Neural cell (in vitro differentiated cells): ENCODE data around the gene TRABD2B. TPM values are rescaled to one million over a fixed set of nuclear protein-coding genes. Genes with fewer than 3 reads are reported as not detected.

Experiments
- H2AFZ ChIP-seq: fragments of 200-600, 300-800 bp; sonication (generic), shearing (Covaris generic); 2 replicates; pipeline ENCODE4 v1.6.0; 2014; ENCODE audit warnings: low read depth, mild to moderate bottlenecking, antibody characterized with exemption, low read length, moderate library complexity
- H3F3A ChIP-seq: fragments of 200-600 bp; shearing (Covaris generic); 2 replicates; pipeline ENCODE4 v1.6.1; 2016; ENCODE audit warnings: mild to moderate bottlenecking, moderate library complexity, mixed read lengths, antibody characterized with exemption, low read length; ENCODE audit not compliant: insufficient read depth, poor library complexity, severe bottlenecking
- H3K27ac ChIP-seq: fragments of 200-600, 300-800 bp; sonication (generic), shearing (Covaris generic); 2 replicates; pipeline ENCODE4 v1.5.1; 2014; ENCODE audit warnings: mild to moderate bottlenecking, low read length, moderate library complexity
- H3K27me3 ChIP-seq: fragments of 300-800, 200-600 bp; sonication (generic), shearing (Covaris generic); 2 replicates; pipeline ENCODE4 v1.6.0; 2014; ENCODE audit warnings: mild to moderate bottlenecking, low read depth, low read length, moderate library complexity; ENCODE audit not compliant: insufficient read depth
- H3K36me3 ChIP-seq: fragments of 300-800, 200-600 bp; sonication (generic), shearing (Covaris generic); 2 replicates; pipeline ENCODE4 v1.5.1; 2014; ENCODE audit warnings: mild to moderate bottlenecking, antibody characterized with exemption, low read length, moderate library complexity; ENCODE audit not compliant: insufficient read depth
- H3K4me2 ChIP-seq: fragments of 300-800, 200-600 bp; sonication (generic), shearing (Covaris generic); 2 replicates; pipeline ENCODE4 v1.6.0; 2014; ENCODE audit warnings: mild to moderate bottlenecking, low read length
- H3K4me3 ChIP-seq: fragments of 300-800, 200-600 bp; sonication (generic), shearing (Covaris generic); 2 replicates; pipeline ENCODE4 v1.5.1; 2014; ENCODE audit warnings: mild to moderate bottlenecking, low read length, moderate library complexity
- H3K79me2 ChIP-seq: fragments of 200-600 bp; shearing (Covaris generic); replicated peaks from 2 replicates; pipeline ENCODE4 v1.6.0; 2014; ENCODE audit warnings: mild to moderate bottlenecking, low read length, moderate library complexity; ENCODE audit not compliant: insufficient read depth
- H3K9ac ChIP-seq: fragments of 300-800, 200-600 bp; sonication (generic), shearing (Covaris generic); 2 replicates; pipeline ENCODE4 v1.6.1; 2016; ENCODE audit warnings: mild to moderate bottlenecking, low read length, mixed read lengths
- H3K9me2 ChIP-seq: fragments of 200-600 bp; shearing (Covaris generic); 2 replicates; pipeline ENCODE4 v1.6.1; 2016; ENCODE audit warnings: mild to moderate bottlenecking, low read length, mixed read lengths; ENCODE audit not compliant: insufficient read depth
- H3K9me3 ChIP-seq: fragments of 200-600, 300-800 bp; sonication (generic), shearing (Covaris generic); 2 replicates; pipeline ENCODE4 v1.6.1; 2016; ENCODE audit warnings: mild to moderate bottlenecking, mixed run types, low read length, moderate library complexity, mixed read lengths
- H4K20me1 ChIP-seq: fragments of 200-600 bp; shearing (Covaris generic); 2 replicates; pipeline ENCODE4 v1.6.1; 2016; ENCODE audit warnings: mild to moderate bottlenecking, mixed run types; ENCODE audit not compliant: insufficient read depth
- EP300 ChIP-seq: fragments of 450-650 bp; conservative IDR thresholded peaks from 2 replicates; pipeline ENCODE4 v1.6.1; 2014; ENCODE audit warnings: antibody characterized with exemption, mild to moderate bottlenecking, moderate library complexity; ENCODE audit not compliant: poor library complexity, severe bottlenecking
- EZH2 ChIP-seq: fragments of 200-600, 300-800 bp; shearing (Covaris generic), sonication (generic); IDR thresholded peaks from 2 replicates; pipeline ENCODE4 v1.6.1; 2014; ENCODE audit warnings: antibody characterized with exemption, low read length, borderline replicate concordance, mild to moderate bottlenecking; ENCODE audit not compliant: insufficient read depth, poor library complexity, severe bottlenecking
- MXI1 ChIP-seq: fragments of 450-650 bp; conservative IDR thresholded peaks from 2 replicates; pipeline ENCODE4 v1.6.1; 2014; ENCODE audit warnings: antibody characterized with exemption, mild to moderate bottlenecking; ENCODE audit not compliant: poor library complexity, severe bottlenecking
- POLR2AphosphoS5 ChIP-seq: IDR thresholded peaks from 2 replicates; pipeline ENCODE4 v1.6.1; 2012
- RAD21 ChIP-seq: fragments of 450-650 bp; conservative IDR thresholded peaks from 2 replicates; pipeline ENCODE4 v1.6.1; 2014; ENCODE audit warnings: antibody characterized with exemption, mild to moderate bottlenecking, moderate library complexity
- SMC3 ChIP-seq: fragments of 450-650 bp; conservative IDR thresholded peaks from 2 replicates; pipeline ENCODE4 v1.6.1; 2014; ENCODE audit warnings: antibody characterized with exemption, mild to moderate bottlenecking, moderate library complexity; ENCODE audit not compliant: poor library complexity
- TAF1 ChIP-seq: IDR thresholded peaks from 2 replicates; pipeline ENCODE4 v1.6.1; 2012; ENCODE audit warnings: low read depth
- polyA plus RNA-seq: library from polyadenylated mRNA; depleted of rRNA; stranded (reverse); fragments of >200 nt; gene quantifications from 2 replicates; pipeline ENCODE4 v1.2.3, GENCODE V29; 2014
- TF ChIP-seq, protein P1 (sequence below): IDR thresholded peaks from 2 replicates; pipeline ENCODE4 v1.6.1; 2012; ENCODE audit warnings: borderline replicate concordance
- TF ChIP-seq, protein P2 (sequence below): fragments of 450-650 bp; IDR thresholded peaks from 2 replicates; pipeline ENCODE4 v1.5.1; 2014; ENCODE audit warnings: antibody characterized with exemption, mild to moderate bottlenecking, moderate library complexity; ENCODE audit not compliant: poor library complexity, severe bottlenecking

TRABD2B gene
- polyA plus RNA-seq, 1 donor from 2014 or later, result 0.02 TPM

DNA sequence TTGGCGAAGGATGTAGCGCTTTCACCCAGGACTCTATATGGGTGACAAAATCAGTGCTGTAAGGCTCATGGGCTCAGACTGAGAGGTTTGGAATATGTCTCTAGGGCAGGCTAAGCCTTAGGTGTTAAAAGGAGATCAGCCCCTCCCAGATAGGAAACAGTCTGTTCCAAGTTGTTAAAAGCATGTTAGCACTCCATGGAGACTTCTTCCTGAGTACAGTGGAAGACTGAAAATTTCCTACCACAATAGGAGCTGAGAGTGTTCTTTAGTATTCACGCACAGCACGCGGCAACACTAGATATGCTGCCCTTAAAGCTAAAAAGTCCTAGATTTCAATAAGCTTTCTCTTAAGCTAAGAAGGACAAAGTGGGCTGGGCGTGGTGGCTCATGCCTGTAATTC, 122.1 kb downstream of the TRABD2B start:
- H3K9me3 ChIP-seq, result no peaks in the 10 kb centered on the region
- H3K9me2 ChIP-seq, result no peaks in the 10 kb centered on the region
- H3K4me2 ChIP-seq, result no peak overlapping the region
- H3K27me3 ChIP-seq, result no peaks in the 10 kb centered on the region
- no peak overlapping the region for H2AFZ ChIP-seq
- H4K20me1 ChIP-seq, result no peaks in the 10 kb centered on the region
- no peaks in the 10 kb centered on the region for H3K79me2 ChIP-seq
- no peak overlapping the region for H3K27ac ChIP-seq
- no peaks in the 10 kb centered on the region for H3K36me3 ChIP-seq
- H3K9ac ChIP-seq, result no peak overlapping the region
- H3F3A ChIP-seq, result no peaks in the 10 kb centered on the region
- no peak overlapping the region for H3K4me3 ChIP-seq
- TF ChIP-seq EZH2 (no peak), RAD21 (no peak), TAF1 (no peak), EP300 (no peak), MXI1 (no peak), SMC3 (no peak)
- TF ChIP-seq, protein P1, sequence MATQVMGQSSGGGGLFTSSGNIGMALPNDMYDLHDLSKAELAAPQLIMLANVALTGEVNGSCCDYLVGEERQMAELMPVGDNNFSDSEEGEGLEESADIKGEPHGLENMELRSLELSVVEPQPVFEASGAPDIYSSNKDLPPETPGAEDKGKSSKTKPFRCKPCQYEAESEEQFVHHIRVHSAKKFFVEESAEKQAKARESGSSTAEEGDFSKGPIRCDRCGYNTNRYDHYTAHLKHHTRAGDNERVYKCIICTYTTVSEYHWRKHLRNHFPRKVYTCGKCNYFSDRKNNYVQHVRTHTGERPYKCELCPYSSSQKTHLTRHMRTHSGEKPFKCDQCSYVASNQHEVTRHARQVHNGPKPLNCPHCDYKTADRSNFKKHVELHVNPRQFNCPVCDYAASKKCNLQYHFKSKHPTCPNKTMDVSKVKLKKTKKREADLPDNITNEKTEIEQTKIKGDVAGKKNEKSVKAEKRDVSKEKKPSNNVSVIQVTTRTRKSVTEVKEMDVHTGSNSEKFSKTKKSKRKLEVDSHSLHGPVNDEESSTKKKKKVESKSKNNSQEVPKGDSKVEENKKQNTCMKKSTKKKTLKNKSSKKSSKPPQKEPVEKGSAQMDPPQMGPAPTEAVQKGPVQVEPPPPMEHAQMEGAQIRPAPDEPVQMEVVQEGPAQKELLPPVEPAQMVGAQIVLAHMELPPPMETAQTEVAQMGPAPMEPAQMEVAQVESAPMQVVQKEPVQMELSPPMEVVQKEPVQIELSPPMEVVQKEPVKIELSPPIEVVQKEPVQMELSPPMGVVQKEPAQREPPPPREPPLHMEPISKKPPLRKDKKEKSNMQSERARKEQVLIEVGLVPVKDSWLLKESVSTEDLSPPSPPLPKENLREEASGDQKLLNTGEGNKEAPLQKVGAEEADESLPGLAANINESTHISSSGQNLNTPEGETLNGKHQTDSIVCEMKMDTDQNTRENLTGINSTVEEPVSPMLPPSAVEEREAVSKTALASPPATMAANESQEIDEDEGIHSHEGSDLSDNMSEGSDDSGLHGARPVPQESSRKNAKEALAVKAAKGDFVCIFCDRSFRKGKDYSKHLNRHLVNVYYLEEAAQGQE, result no peak
- TF ChIP-seq, protein P2, sequence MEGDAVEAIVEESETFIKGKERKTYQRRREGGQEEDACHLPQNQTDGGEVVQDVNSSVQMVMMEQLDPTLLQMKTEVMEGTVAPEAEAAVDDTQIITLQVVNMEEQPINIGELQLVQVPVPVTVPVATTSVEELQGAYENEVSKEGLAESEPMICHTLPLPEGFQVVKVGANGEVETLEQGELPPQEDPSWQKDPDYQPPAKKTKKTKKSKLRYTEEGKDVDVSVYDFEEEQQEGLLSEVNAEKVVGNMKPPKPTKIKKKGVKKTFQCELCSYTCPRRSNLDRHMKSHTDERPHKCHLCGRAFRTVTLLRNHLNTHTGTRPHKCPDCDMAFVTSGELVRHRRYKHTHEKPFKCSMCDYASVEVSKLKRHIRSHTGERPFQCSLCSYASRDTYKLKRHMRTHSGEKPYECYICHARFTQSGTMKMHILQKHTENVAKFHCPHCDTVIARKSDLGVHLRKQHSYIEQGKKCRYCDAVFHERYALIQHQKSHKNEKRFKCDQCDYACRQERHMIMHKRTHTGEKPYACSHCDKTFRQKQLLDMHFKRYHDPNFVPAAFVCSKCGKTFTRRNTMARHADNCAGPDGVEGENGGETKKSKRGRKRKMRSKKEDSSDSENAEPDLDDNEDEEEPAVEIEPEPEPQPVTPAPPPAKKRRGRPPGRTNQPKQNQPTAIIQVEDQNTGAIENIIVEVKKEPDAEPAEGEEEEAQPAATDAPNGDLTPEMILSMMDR, result no peak

DNA sequence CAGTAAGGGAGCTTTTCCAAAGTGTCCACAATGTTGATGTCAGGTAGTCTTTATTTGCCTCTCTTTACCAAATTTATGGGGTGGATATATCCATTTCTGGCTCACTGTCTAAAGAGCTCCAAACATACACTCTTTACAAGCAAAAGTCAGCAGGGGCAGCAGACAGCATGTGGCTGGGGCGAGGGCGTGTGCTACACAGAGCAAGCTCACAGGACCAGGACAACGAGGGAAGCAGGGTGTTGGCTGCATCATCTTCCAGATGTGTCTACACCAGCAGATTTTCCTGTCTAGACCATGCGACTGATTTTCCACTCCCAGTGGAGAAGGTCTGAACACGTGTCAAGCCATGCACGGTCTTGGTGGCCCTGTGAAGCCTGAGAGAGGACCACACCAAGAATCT, 123.8 kb downstream of the TRABD2B start:
- no peak overlapping the region for H3K4me2 ChIP-seq

More for the DNA sequence above, 123.8 kb downstream of the TRABD2B start:
- TF ChIP-seq TAF1, result no peak
- TF ChIP-seq POLR2AphosphoS5, result no peak
- no peak for TF ChIP-seq EZH2
- TF ChIP-seq SMC3, result no peak
- TF ChIP-seq, protein P2, result no peak
- no peak for TF ChIP-seq EP300
- TF ChIP-seq, protein P1, result no peak
- no peak for TF ChIP-seq MXI1
- TF ChIP-seq RAD21, result no peak
- H3F3A ChIP-seq, result no peaks in the 10 kb centered on the region
- no peak overlapping the region for H2AFZ ChIP-seq
- no peaks in the 10 kb centered on the region for H3K9me3 ChIP-seq
- H3K9ac ChIP-seq, result no peak overlapping the region
- no peaks in the 10 kb centered on the region for H3K36me3 ChIP-seq
- H3K27ac ChIP-seq, result no peak overlapping the region
- H3K4me3 ChIP-seq, result no peak overlapping the region
- no peaks in the 10 kb centered on the region for H3K9me2 ChIP-seq
- no peaks in the 10 kb centered on the region for H3K27me3 ChIP-seq
- H4K20me1 ChIP-seq, result no peaks in the 10 kb centered on the region
- no peaks in the 10 kb centered on the region for H3K79me2 ChIP-seq
